ENCODE measurements around the gene KRTAP2-4.

- TF ChIP-seq CTCF (conservative IDR thresholded peaks at IDR 0.05) = no peak
- no peak for TF ChIP-seq EZH2 (IDR thresholded peaks at IDR 0.05; ENCODE audit: low read depth)
Measured at GRCh38 chr17:41057547-41057946, 8.1 kb downstream of the KRTAP2-4 start.
